ENCODE measurements around the gene GALNT15.

- TF ChIP-seq CTCF (conservative IDR thresholded peaks at IDR 0.05 in 1 of 2, IDR thresholded peaks at IDR 0.05 in 1 of 2; ENCODE audit: low read depth in 1 of 2, low read length in 2 of 2) (no peak), EZH2 (IDR thresholded peaks at IDR 0.05; ENCODE audit: low read length, missing control alignments) (no peak)
Measured at GRCh38 chr3:16132190-16132589, 42.3 kb upstream of the GALNT15 start.

Data from fibroblast of lung (primary cell).